ENCODE results near the gene LIMS3.
"Not testable (repeated sequence)": the region's sequence is repeated elsewhere in the genome, so short reads cannot be mapped to it uniquely, and the experiment has no call there.

- TF ChIP-seq CTCF (conservative IDR thresholded peaks at IDR 0.05 in 1 of 2, IDR thresholded peaks at IDR 0.05 in 1 of 2; ENCODE audit: low read depth in 1 of 2, low read length in 2 of 2); EZH2 (IDR thresholded peaks at IDR 0.05; ENCODE audit: low read length, missing control alignments): not testable (repeated sequence)
Measured at GRCh38 chr2:109897769-109898461, 573 bp upstream of the LIMS3 start.
